HG03097 (cell line): ENCODE data around the gene MAGEB4.
"Not testable (repeated sequence)": the region's sequence is repeated elsewhere in the genome, so short reads cannot be mapped to it uniquely, and the experiment has no call there.

Source experiments
- ATAC-seq: cut with Tn5 transposase; IDR thresholded peaks from one replicate; pipeline ENCODE4 v1.9.1; 2021; ENCODE audit not compliant: unreplicated experiment, low FRiP score

MAGEB4 gene

GRCh38 chrX:30241724-30242415 lies at the start of gene MAGEB4:
MAGEB4 (plus strand) TSS chrX:30242000; CDS start chrX:30242136, 136 bp downstream.
- no peak for ATAC-seq

GRCh38 chrX:30193910-30194309 lies 47.9 kb upstream of the MAGEB4 start:
- ATAC-seq = not testable (repeated sequence)

- no peak for ATAC-seq
Measured at GRCh38 chrX:30196322-30196721, 45.5 kb upstream of the MAGEB4 start.

- no peak for ATAC-seq
Measured at GRCh38 chrX:30212172-30212571, 29.6 kb upstream of the MAGEB4 start.

GRCh38 chrX:30215357-30215843 lies 26.4 kb upstream of the MAGEB4 start, which contains the start of gene MAGEB2:
MAGEB2 (plus strand) TSS chrX:30215563; CDS start chrX:30218581, 3,018 bp downstream.
- ATAC-seq = no peak

- no peak for ATAC-seq
Measured at GRCh38 chrX:30217465-30217864, 24.3 kb upstream of the MAGEB4 start.

GRCh38 chrX:30219372-30219771 lies 22.4 kb upstream of the MAGEB4 start:
- ATAC-seq = no peak

- no peak for ATAC-seq
Measured at GRCh38 chrX:30220661-30221060, 21.1 kb upstream of the MAGEB4 start.

GRCh38 chrX:30224536-30224935 lies 17.3 kb upstream of the MAGEB4 start:
- no peak for ATAC-seq

GRCh38 chrX:30228526-30228925 lies 13.3 kb upstream of the MAGEB4 start:
- no peak for ATAC-seq

GRCh38 chrX:30230395-30230794 lies 11.4 kb upstream of the MAGEB4 start, which contains the start of gene MAGEB3:
MAGEB3 (plus strand) TSS chrX:30230657; CDS start chrX:30235925, 5,268 bp downstream.
- ATAC-seq = no peak

- no peak for ATAC-seq
Measured at GRCh38 chrX:30246769-30247489, 5.1 kb downstream of the MAGEB4 start, which contains the start of gene MAGEB1. MAGEB1 (plus strand) TSS chrX:30247146; CDS start chrX:30250494, 3,348 bp downstream.

- peak; percentile 75 for ATAC-seq
Measured at GRCh38 chrX:30248854-30249253, 7.1 kb downstream of the MAGEB4 start.

- ATAC-seq = no peak
Measured at GRCh38 chrX:30253257-30253656, 11.5 kb downstream of the MAGEB4 start.

- ATAC-seq = no peak
Measured at GRCh38 chrX:30259927-30260326, 18.1 kb downstream of the MAGEB4 start.

- no peak for ATAC-seq
Measured at GRCh38 chrX:30261012-30261411, 19.2 kb downstream of the MAGEB4 start.

- ATAC-seq = no peak
Measured at GRCh38 chrX:30262763-30263162, 21.0 kb downstream of the MAGEB4 start.

GRCh38 chrX:30270639-30271038 lies 28.8 kb downstream of the MAGEB4 start:
- no peak for ATAC-seq

- no peak for ATAC-seq
Measured at GRCh38 chrX:30275498-30275897, 33.7 kb downstream of the MAGEB4 start.

GRCh38 chrX:30278365-30278764 lies 36.6 kb downstream of the MAGEB4 start:
- ATAC-seq = no peak

GRCh38 chrX:30280428-30280827 lies 38.6 kb downstream of the MAGEB4 start:
- no peak for ATAC-seq

GRCh38 chrX:30282527-30282926 lies 40.7 kb downstream of the MAGEB4 start:
- ATAC-seq = no peak
